ENCODE data around the gene PICK1.
A peak's percentile ranks its signal among the peaks of the same experiment; 100 is the strongest.

Gene PICK1

GRCh38 chr22:38051900-38052862 is 5.0 kb upstream of the PICK1 start:
- Mint-ChIP-seq H3K9me3 (no peaks in the 10 kb centered on the region), H3K36me3 (ENCODE audit: low read depth) (no peaks in the 10 kb centered on the region), H3K27me3 (no peaks in the 10 kb centered on the region), H3K4me3 (no peak overlapping the region), H3K4me1 (peaks cover 5% of the 10 kb centered on the region), H3K27ac (no peak overlapping the region)
- DNase-seq (peak; percentile 82), ATAC-seq (peak; percentile 80)

GRCh38 chr22:38062791-38063190 is 5.6 kb downstream of the PICK1 start:
- H3K9me3 Mint-ChIP-seq = no peaks in the 10 kb centered on the region
- no peaks in the 10 kb centered on the region for H3K27me3 Mint-ChIP-seq
- no peak for ATAC-seq
- H3K27ac Mint-ChIP-seq = no peak overlapping the region
- H3K36me3 Mint-ChIP-seq (ENCODE audit: low read depth) = peaks cover 19% of the 10 kb centered on the region
- H3K4me3 Mint-ChIP-seq = no peak overlapping the region
- DNase-seq = no peak
- peaks cover 4% of the 10 kb centered on the region for H3K4me1 Mint-ChIP-seq

- Mint-ChIP-seq H3K36me3 (ENCODE audit: low read depth) (peaks cover 12% of the 10 kb centered on the region), H3K9me3 (no peaks in the 10 kb centered on the region), H3K27ac (no peak overlapping the region), H3K4me3 (no peak overlapping the region), H3K27me3 (no peaks in the 10 kb centered on the region), H3K4me1 (no peaks in the 10 kb centered on the region)
- ATAC-seq (no peak), DNase-seq (no peak)
These were observed 8.3 kb downstream of the PICK1 start for GRCh38 chr22:38065539-38065938.

GRCh38 chr22:38066381-38067027 is 9.3 kb downstream of the PICK1 start:
- no peak overlapping the region for H3K4me3 Mint-ChIP-seq
- DNase-seq (no peak), ATAC-seq (no peak)
- no peaks in the 10 kb centered on the region for H3K9me3 Mint-ChIP-seq
- no peaks in the 10 kb centered on the region for H3K27me3 Mint-ChIP-seq
- no peak overlapping the region for H3K27ac Mint-ChIP-seq
- H3K36me3 Mint-ChIP-seq (ENCODE audit: low read depth) = peaks cover 12% of the 10 kb centered on the region
- H3K4me1 Mint-ChIP-seq = no peaks in the 10 kb centered on the region

- no peak for ATAC-seq
- Mint-ChIP-seq H3K36me3 (ENCODE audit: low read depth) (peaks cover 12% of the 10 kb centered on the region), H3K27ac (no peak overlapping the region), H3K27me3 (no peaks in the 10 kb centered on the region), H3K4me1 (no peaks in the 10 kb centered on the region), H3K9me3 (no peaks in the 10 kb centered on the region), H3K4me3 (no peak overlapping the region)
- DNase-seq = no peak
These were observed 9.8 kb downstream of the PICK1 start for GRCh38 chr22:38067028-38067415.

- Mint-ChIP-seq H3K27me3 (no peaks in the 10 kb centered on the region), H3K36me3 (ENCODE audit: low read depth) (peaks cover 9% of the 10 kb centered on the region), H3K9me3 (no peaks in the 10 kb centered on the region), H3K27ac (no peak overlapping the region), H3K4me3 (no peak overlapping the region), H3K4me1 (no peaks in the 10 kb centered on the region)
- DNase-seq (no peak), ATAC-seq (no peak)
These were observed 10.7 kb downstream of the PICK1 start for GRCh38 chr22:38067761-38068360.

GRCh38 chr22:38068641-38069371 is 11.6 kb downstream of the PICK1 start:
- H3K36me3 Mint-ChIP-seq (ENCODE audit: low read depth) = peaks cover 8% of the 10 kb centered on the region
- H3K27me3 Mint-ChIP-seq = no peaks in the 10 kb centered on the region
- ATAC-seq (no peak), DNase-seq (no peak)
- no peaks in the 10 kb centered on the region for H3K4me1 Mint-ChIP-seq
- no peak overlapping the region for H3K4me3 Mint-ChIP-seq
- H3K27ac Mint-ChIP-seq = no peak overlapping the region
- H3K9me3 Mint-ChIP-seq = no peaks in the 10 kb centered on the region

GRCh38 chr22:38069372-38070249 is 12.4 kb downstream of the PICK1 start:
- no peak for ATAC-seq
- no peak for DNase-seq
- Mint-ChIP-seq H3K27ac (no peak overlapping the region), H3K27me3 (no peaks in the 10 kb centered on the region), H3K9me3 (no peaks in the 10 kb centered on the region), H3K4me3 (no peak overlapping the region), H3K4me1 (no peaks in the 10 kb centered on the region), H3K36me3 (ENCODE audit: low read depth) (peaks cover 5% of the 10 kb centered on the region)

- Mint-ChIP-seq H3K4me1 (no peaks in the 10 kb centered on the region), H3K27me3 (no peaks in the 10 kb centered on the region), H3K36me3 (ENCODE audit: low read depth) (peaks cover 5% of the 10 kb centered on the region), H3K4me3 (no peak overlapping the region), H3K27ac (no peak overlapping the region), H3K9me3 (no peaks in the 10 kb centered on the region)
- no peak for ATAC-seq
- DNase-seq = no peak
These were observed 13.2 kb downstream of the PICK1 start for GRCh38 chr22:38070250-38070921.

GRCh38 chr22:38071421-38072321 is 14.5 kb downstream of the PICK1 start:
- Mint-ChIP-seq H3K27me3 (no peaks in the 10 kb centered on the region), H3K36me3 (ENCODE audit: low read depth) (no peaks in the 10 kb centered on the region), H3K9me3 (no peaks in the 10 kb centered on the region), H3K4me3 (no peak overlapping the region), H3K4me1 (no peaks in the 10 kb centered on the region), H3K27ac (no peak overlapping the region)
- ATAC-seq (no peak), DNase-seq (no peak)

- ATAC-seq = no peak
- Mint-ChIP-seq H3K27me3 (no peaks in the 10 kb centered on the region), H3K4me1 (no peaks in the 10 kb centered on the region), H3K36me3 (ENCODE audit: low read depth) (no peaks in the 10 kb centered on the region), H3K9me3 (no peaks in the 10 kb centered on the region), H3K27ac (no peak overlapping the region), H3K4me3 (no peak overlapping the region)
- DNase-seq = no peak
These were observed 15.3 kb downstream of the PICK1 start for GRCh38 chr22:38072322-38073149.

All from activated naive CD8-positive, alpha-beta T cell treated with anti-CD3 and anti-CD28 coated beads, Interleukin-2, amount 50 U/mL, for 24 hours (primary cell).